GM03348 (cell line): ENCODE data around the gene GSE1.
"Not testable (repeated sequence)": the region's sequence is repeated elsewhere in the genome, so short reads cannot be mapped to it uniquely, and the experiment has no call there.

Experiments used
- DNase-seq: peaks from one replicate; pipeline ENCODE4 v3.0.0; 2012; ENCODE audit warnings: low spot score

Gene GSE1

DNA sequence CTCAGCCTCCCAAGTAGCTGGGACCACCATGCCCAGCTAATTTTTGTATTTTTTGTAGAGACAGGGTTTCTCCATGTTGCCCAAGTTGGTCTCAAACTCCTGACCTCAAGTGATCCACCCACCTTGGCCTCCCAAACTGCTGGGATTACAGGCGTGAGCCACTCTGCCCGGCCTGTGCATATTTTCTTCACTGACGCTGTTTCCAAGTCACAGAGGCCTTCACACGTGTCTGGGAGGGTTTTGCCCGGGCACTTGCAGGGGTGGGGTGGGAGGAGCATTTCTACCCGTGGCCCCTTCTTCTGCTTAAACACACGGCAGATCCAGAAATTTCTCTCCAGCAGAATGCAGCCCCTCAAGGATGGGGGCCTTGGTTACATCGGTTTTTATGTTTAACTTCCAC is 20.8 kb upstream of the GSE1 start:
- not testable (repeated sequence) for DNase-seq

GRCh38 chr16:85592700-85593493 is 20.2 kb upstream of the GSE1 start:
- DNase-seq: peak; percentile 66

DNA sequence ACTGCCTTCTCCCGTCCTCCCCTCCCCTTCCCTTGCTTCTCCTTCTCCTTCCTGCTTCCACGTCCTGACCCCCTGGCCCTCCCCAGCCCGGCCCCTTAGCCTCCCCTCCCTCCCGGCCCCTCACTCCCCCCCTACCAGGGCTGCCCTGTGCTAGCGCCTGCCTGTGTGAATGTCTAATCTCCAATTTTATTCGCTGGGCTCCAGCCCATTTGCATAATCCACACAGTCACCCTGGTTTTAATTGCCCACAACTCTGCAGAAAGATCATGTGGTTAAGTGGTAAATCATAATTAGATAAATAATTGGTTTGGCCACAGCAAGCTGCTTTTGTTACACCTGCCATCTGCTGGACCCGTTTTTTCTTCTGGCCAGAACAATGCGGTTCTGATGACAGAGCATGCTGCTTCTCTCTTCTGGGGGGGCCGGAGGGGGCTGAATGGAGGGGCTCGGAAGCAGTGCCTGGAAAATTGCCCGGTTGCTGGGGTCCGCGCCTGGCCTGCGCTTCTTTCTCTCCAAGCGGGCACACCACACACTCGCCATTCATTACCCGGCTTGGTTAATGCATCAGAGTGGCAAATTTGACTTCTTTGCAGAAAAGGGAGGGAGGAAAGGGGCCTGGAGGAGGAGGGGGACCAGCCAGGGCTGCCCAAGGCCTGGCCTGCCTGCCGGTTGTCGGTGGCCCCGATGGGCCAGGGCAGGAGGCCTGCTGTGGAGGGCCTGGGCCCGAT is 19.5 kb upstream of the GSE1 start:
- no peak for DNase-seq

DNA sequence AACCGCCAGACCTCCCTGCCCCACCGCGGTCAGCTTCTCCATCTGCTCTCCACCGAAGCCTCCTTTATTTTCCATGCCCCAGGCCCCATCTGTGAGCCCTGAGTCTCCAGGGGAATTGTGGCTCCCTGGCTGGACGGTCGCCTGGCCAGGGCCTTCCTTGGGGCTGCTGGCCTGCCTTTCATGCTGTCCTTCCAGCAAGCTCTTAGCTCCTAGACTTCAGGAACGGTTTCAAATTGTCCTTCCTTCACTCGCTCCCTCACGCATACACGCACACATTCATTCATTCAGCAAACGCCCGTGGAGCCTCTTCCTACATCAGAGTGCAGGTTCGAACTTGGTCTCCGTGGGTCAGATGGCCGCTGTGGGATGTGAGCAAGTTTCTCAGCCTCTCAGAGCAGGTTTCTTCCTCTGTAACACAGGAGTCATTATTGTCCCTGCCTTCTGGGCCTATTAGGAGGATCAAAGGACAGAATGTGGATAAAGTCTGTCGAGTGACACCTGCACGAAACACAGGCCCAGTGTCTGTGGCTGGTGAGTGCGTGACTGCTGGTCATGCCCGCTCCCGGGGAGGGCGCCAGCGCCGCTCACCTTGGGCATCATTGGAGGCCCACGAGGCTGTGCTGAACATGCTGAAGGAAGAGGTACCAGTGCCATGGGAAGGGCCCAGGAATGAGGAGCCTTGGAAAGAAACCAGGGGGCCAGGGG is 18.7 kb upstream of the GSE1 start:
- DNase-seq: no peak

DNA sequence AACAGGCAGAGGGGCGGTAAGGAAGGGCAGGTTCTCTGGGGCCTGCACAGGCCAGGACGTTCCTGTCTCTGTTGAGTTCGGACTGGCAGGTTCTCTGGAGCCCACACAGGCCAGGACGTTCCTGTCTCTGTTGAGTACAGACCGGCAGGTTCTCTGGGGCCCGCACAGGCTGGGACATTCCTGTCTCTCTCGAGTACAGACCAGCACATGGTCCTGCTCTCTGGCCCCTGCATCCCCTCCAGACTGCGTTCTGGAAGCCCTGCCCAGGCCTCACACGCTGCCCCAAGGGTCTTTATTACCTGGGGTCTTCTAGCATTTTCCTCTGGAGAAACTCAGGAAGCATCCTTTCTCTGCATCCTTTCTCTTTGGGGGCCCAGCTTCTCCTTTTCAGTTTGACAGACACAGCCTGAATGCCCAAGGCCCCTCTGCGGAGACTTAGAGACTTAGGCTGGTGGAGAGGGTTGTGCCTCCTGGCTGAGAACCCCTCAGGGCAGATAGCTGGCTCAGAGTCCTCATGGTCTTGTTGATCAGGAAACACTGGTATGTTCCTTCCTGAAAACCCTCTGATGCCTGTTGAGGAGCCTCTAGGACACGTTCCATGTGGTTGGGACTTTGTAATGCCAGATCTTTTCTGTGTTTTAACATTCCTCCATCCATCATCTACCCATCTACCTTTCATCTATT is 18.0 kb upstream of the GSE1 start:
- DNase-seq: no peak

DNA sequence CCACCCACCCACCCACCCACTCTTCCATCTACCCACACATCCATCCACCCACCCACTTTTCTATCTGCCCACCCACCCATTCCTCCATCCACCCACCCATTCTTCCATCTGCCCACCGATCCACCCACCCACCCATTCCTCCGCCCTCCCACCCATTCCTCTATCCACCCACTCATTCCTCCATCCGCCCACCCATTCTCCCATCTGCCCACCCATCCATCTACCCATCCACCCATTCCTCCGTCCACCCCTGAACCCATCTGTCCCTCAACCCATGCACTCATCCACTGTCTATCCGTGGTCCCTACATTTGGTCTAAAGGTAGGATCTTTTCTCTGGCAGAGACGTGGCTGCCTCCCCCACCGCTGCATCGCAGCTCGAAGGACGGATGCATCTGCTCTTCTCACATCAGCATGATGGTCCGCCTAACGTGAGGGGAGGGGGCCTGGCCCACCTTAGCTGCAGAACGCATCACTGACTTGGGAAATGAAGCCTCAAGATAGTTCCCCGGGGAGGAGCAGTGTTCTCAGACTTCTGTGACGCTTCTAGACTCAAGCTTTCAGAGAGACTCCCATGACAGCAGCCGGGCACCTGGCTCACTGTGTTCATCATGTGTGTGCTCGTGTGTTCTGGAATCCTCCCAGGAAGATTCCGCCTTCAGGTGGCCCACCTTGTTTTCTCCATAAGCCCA is 17.2 kb upstream of the GSE1 start:
- no peak for DNase-seq

- DNase-seq: no peak
These were observed 15.0 kb upstream of the GSE1 start for GRCh38 chr16:85598141-85598540.

- no peak for DNase-seq
These were observed 13.0 kb upstream of the GSE1 start for GRCh38 chr16:85600078-85600477.

DNA sequence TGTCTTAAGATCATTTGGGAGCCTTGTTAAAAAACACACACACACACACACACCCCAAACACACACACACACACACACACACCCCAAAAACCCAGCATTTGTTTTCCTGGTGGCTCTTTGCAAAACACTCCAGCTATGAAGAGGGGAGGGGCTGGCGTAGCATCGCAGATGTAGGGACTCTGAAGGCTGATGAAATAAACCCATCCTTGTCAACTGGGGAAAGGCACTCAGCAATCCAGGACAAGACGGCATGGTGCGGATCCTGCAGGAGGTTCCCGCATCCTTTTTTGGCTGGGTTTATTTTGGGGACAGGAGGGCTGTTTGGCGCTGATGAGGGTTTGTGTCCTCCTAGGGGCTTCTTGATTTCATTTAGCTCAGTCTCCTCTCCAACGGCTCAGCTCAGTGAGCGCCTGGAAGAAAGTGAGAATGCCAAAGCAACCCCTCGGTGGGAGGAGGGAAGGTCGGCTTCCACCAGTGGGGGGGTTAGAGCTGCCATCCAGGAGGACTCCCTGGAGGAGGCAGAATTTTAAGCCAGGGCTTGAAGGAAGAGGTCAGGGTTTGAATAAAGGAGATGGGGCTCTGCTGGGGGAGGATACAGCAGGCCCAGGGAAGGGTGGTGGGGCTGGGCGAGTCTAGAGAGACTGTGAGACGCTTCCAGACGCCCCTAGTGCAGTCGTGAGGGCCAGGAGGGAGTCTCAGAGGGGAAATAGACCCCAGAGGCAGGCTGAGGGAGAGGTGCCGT is 12.4 kb upstream of the GSE1 start:
- no peak for DNase-seq

DNA sequence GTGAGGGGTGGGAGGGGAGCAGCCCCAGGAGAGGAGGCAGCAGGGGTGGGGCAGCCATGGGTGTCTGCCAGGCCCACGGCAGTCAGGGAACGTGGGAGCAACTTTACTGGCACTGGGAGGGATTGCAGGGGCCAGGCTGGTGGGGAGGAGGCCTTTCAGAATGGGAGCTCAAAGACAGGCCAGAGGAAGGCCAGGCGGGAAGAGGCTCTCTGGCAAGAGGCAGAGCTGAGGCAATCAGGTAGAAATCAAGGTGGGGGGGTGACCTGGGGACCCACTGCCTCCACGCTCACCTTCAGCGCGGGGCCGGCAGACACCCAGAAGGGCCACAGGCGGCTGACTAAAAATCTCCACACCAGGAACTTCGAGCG is 11.9 kb upstream of the GSE1 start:
- DNase-seq: no peak

DNA sequence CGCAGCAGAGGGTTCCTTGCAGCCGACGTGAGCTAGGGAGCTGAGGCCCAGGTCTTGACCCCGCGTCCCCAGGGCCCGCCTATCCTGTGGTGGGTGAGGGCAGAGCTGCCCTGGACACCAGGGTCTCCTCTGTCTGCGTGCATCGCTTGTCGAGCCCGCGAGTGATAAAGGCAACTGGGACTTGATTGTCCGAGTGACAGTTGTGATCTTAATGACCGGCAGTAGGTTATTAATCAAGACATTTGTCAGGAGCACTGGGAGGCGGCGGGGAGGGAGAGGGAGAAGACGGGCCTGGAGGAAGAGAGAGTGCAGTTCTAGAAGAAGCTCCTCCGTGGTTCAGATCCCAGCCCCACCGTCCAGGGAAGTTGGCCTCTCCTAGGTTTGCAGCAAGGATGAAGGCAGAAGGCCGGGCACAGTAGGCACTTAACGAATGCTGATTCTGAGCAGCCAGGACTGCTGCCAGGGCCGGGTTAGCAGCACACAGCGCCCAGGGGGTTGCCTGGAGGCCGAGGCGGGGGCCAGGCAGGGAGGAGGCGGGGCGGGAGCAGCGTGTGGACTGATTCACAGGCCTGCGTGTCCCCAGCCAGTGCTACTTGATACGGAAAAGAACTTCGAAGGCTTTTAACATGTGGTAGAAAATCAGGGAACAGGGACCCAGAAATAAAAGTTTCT is 11.3 kb upstream of the GSE1 start:
- DNase-seq: no peak

GRCh38 chr16:85602402-85603202 is 10.5 kb upstream of the GSE1 start:
- DNase-seq: no peak

DNA sequence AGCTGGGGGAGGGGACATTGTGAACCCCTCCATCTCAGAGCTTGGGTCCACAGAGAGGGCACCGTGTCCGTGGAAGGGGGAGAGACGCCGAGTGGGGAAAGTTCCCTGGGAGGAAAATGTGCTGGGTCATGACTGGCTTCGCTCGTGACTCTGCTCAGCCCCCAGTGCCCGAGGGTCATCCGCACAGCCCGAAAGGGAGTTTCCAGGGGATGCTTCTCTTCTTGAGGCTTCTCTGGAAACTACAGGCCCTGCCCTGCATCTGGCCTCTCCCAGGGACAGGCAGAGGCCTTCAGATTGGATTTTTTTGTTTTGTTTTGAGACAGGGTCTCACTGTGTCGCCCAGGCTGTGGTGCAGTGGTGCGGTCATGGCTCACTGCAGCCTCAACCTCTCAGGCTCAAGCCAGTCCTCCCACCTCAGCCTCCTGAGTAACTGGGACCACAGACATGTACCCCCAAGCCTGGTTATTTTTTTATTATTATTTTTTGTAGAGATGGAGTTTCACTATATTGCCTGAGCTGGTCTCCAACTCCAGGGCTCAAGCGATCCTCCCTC is 9.8 kb upstream of the GSE1 start:
- no peak for DNase-seq

DNA sequence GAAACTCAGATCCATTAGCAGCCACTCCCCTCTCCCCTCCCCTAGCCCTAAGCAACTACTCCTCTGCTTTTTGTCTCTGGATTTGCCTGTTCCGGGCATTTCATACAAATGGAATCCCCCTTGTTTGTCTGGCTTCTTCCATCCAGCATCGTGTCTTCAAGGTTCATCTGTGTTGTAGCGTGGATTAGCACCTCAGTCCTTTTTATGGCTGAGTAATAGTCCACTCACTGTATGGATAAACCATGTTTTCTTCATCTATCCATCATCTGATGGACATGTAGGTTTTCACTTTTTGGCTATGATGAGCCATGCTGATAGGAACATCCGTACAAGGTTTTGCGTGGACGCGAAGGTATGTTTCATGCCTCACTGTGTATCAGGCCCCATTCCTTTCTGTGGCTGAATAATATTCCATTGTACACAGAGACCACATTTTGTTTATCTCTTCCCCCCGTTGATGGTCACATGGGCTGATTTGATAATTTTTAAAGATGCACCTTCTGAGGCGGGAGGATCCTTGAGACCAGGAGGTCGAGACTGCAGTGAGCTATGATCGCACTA is 8.9 kb upstream of the GSE1 start:
- no peak for DNase-seq

- DNase-seq: no peak
These were observed 7.8 kb upstream of the GSE1 start for GRCh38 chr16:85605051-85605911.

- no peak for DNase-seq
These were observed 6.9 kb upstream of the GSE1 start for GRCh38 chr16:85605912-85606841.

GRCh38 chr16:85606904-85607303 is 6.2 kb upstream of the GSE1 start:
- DNase-seq: no peak
